HT-29 (cell line): ENCODE results near the gene TFCP2. TPM values are rescaled to one million over a fixed set of nuclear protein-coding genes. Genes with fewer than 3 reads are reported as not detected.
A peak's percentile ranks its signal among the peaks of the same experiment; 100 is the strongest.
"Not testable (repeated sequence)": the region's sequence is repeated elsewhere in the genome, so short reads cannot be mapped to it uniquely, and the experiment has no call there.

Source experiments
- DNase-seq: peaks from one replicate; pipeline ENCODE4 v3.0.0-alpha.2; 2015; ENCODE audit warnings: low spot score
- total RNA-seq: library from RNA; depleted of rRNA; stranded (reverse); fragments of >200 nt; shearing (Covaris generic); gene quantifications from 2 replicates; pipeline ENCODE4 v1.2.3, GENCODE V29; 2014

Gene TFCP2
- total RNA-seq, 1 experiment from 2014 or later = 8.4 TPM

- peak; percentile 38 for DNase-seq
Measured at GRCh38 chr12:51082561-51083125, 90.3 kb downstream of the TFCP2 start.

- no peak for DNase-seq
Measured at GRCh38 chr12:51081421-51081820, 91.5 kb downstream of the TFCP2 start.

GRCh38 chr12:51080136-51080535 is 92.8 kb downstream of the TFCP2 start:
- no peak for DNase-seq

GRCh38 chr12:51078866-51079265 is 94.1 kb downstream of the TFCP2 start:
- DNase-seq = not testable (repeated sequence)

- not testable (repeated sequence) for DNase-seq
Measured at GRCh38 chr12:51078346-51078745, 94.6 kb downstream of the TFCP2 start.

GRCh38 chr12:51077930-51078329 is 95.0 kb downstream of the TFCP2 start:
- DNase-seq = no peak

- DNase-seq = no peak
Measured at GRCh38 chr12:51076236-51076930, 96.6 kb downstream of the TFCP2 start.

GRCh38 chr12:51075390-51075789 is 97.5 kb downstream of the TFCP2 start:
- no peak for DNase-seq

- no peak for DNase-seq
Measured at GRCh38 chr12:51071663-51072062, 101.3 kb downstream of the TFCP2 start.

- no peak for DNase-seq
Measured at GRCh38 chr12:51070004-51070403, 102.9 kb downstream of the TFCP2 start.

GRCh38 chr12:51067771-51068170 is 105.2 kb downstream of the TFCP2 start:
- DNase-seq = no peak

- DNase-seq = no peak
Measured at GRCh38 chr12:51067229-51067628, 105.7 kb downstream of the TFCP2 start.

- no peak for DNase-seq
Measured at GRCh38 chr12:51065530-51065929, 107.4 kb downstream of the TFCP2 start.

- no peak for DNase-seq
Measured at GRCh38 chr12:51062631-51063397, 110.1 kb downstream of the TFCP2 start.

GRCh38 chr12:51059086-51059485 is 113.8 kb downstream of the TFCP2 start:
- DNase-seq = no peak

- no peak for DNase-seq
Measured at GRCh38 chr12:51056242-51056641, 116.7 kb downstream of the TFCP2 start.

GRCh38 chr12:51055060-51055459 is 117.9 kb downstream of the TFCP2 start:
- DNase-seq = no peak

GRCh38 chr12:51051787-51052186 is 121.1 kb downstream of the TFCP2 start:
- no peak for DNase-seq

GRCh38 chr12:51049525-51049924 is 123.4 kb downstream of the TFCP2 start:
- DNase-seq = no peak

GRCh38 chr12:51048661-51049251 is 124.2 kb downstream of the TFCP2 start:
- peak; percentile 48 for DNase-seq

- peak; percentile 97 for DNase-seq
Measured at GRCh38 chr12:51047655-51048540, 125.0 kb downstream of the TFCP2 start, which contains the start of gene LETMD1. Gene LETMD1, plus strand, starts transcription at chr12:51048327. Its CDS starts 30 bp downstream, at chr12:51048357.
